Stomach (tissue), 9 donors: ENCODE results near the gene UXS1. TPM values are rescaled to one million over a fixed set of nuclear protein-coding genes. Genes with fewer than 3 reads are reported as not detected.

ENCODE experiments used
- DNase-seq, 2 donors: peaks; one replicate each; pipeline versions ENCODE4 v3.0.0 to v3.0.0-alpha.2; 2013 to 2019
- H3K27ac ChIP-seq, 5 donors: fragments of 200-600 bp in 4 of 5; sonication (generic) in 4 of 5; one replicate each; pipeline ENCODE4 v1.5.1; 2013 to 2019; ENCODE audit warnings: mild to moderate bottlenecking in 1 of 5, moderate library complexity in 1 of 5
- H3K27me3 ChIP-seq, 3 donors: fragments of 200-600 bp; sonication (generic); one replicate each; pipeline ENCODE4 v1.5.1; 2017 to 2019; ENCODE audit warnings: mixed run types in 1 of 3
- H3K36me3 ChIP-seq, 4 donors: fragments of 200-600 bp; sonication (generic); 1 replicate in 3 of 4; 2 replicates in 1 of 4; pipeline ENCODE4 v1.5.1; 2016 to 2019
- H3K4me1 ChIP-seq, 4 donors: fragments of 200-600 bp; sonication (generic); one replicate each; pipeline ENCODE4 v1.5.1; 2016 to 2019
- H3K4me3 ChIP-seq, 4 donors: fragments of 200-600 bp; sonication (generic) in 3 of 4; one replicate each; pipeline ENCODE4 v1.5.1; 2016 to 2019; ENCODE audit warnings: mild to moderate bottlenecking in 1 of 4
- H3K9me3 ChIP-seq, 4 donors: fragments of 200-600 bp; sonication (generic); one replicate each; pipeline ENCODE4 v1.5.1; 2016 to 2019
- EP300 ChIP-seq: sonication (generic); formaldehyde crosslinking; IDR thresholded peaks from one replicate; pipeline ENCODE4 v1.6.1; 2017; ENCODE audit warnings: antibody characterized with exemption
- POLR2A ChIP-seq, 4 donors: fragments of 450-650 bp; IDR thresholded peaks; one replicate each; pipeline ENCODE4 v1.6.1; 2016; ENCODE audit warnings: antibody characterized with exemption in 4 of 4, control low read depth in 2 of 4, mild to moderate bottlenecking in 1 of 4, moderate library complexity in 1 of 4
- POLR2AphosphoS5 ChIP-seq, 3 donors: sonication (generic); formaldehyde crosslinking; IDR thresholded peaks; one replicate each; pipeline ENCODE4 v1.6.1; 2016; ENCODE audit warnings: antibody characterized with exemption in 3 of 3
- WGBS, 5 donors: extraction: QIAGEN DNeasy Blood & Tissue Kit in 3 of 5; methylation state at CpG; one replicate each; pipeline versions ENCODE4 v1.1.5 to v1.1.7; 2013 to 2018; 5-methylcytosine and 5-hydroxymethylcytosine counted together
- intact Hi-C: fragments of 100-400 bp; cut with DNase I; formaldehyde crosslinking; loops from one replicate; pipeline ENCODE4 v1.15.1; 2023; ENCODE audit warnings: low total_unique reads
- polyA plus RNA-seq, 3 donors: library from polyadenylated mRNA; stranded (reverse); fragments of 200-250 nt; gene quantifications; one replicate each; pipeline ENCODE4 v1.2.3, GENCODE V29; 2013
- total RNA-seq, 5 donors: library from RNA; depleted of rRNA; stranded (reverse); fragments of >200 nt; gene quantifications; one replicate each; pipeline versions ENCODE4 v1.1.0 to v1.2.3, GENCODE V29; 2014 to 2016
- TF ChIP-seq, protein P1 (sequence below), 7 experiments: fragments of 450-650 bp in 4 of 7; fragments of 200-600 bp in 3 of 7; sonication (generic) in 3 of 7; IDR thresholded peaks; one replicate each; pipeline ENCODE4 v1.5.1; 2016 to 2019; ENCODE audit warnings: antibody characterized with exemption in 7 of 7, control low read depth in 2 of 7, mild to moderate bottlenecking in 1 of 7
- donor health status: healthy with polysubstance abuse.
- donor health status: Bipolar disorder and iron deficiency.
- donor health status: healthy.

Gene UXS1
- total and polyA plus RNA-seq, 8 donors = 7.0 to 111 (median 16.8) TPM

DNA sequence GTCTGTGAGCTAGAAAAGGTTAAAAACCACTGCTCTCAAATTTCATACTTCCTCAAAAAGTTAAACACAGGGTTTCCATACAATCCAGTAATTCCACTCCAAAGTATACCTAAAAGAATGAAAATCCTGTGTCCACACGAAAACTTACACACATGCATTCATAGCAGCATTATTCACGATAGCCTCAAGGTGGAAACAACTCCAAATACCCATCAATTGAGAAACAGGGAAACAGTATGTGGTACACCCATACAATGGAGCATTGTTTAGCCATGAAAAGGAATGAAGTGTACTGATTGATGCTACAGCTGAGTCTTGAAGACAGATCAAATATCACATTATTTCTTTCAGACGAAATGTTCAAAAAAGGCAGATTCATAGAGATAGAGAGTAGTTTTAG is 36.7 kb downstream of the UXS1 start:
- intact Hi-C loops = no loop called here
- DNase-seq = no peak
- no peaks in the 10 kb centered on the region for H3K27me3 ChIP-seq
- 86 to 95% (median 92%) methylated on average over 3 of the region's 3 CpGs for WGBS, 5 donors
- peaks cover 0 to 66% (median 50%) of the 10 kb centered on the region in 4 donors for H3K36me3 ChIP-seq
- TF ChIP-seq POLR2A (IDR thresholded peaks at IDR 0.05) (no peak), EP300 (no peak), POLR2AphosphoS5 (IDR thresholded peaks at IDR 0.05) (no peak)
- TF ChIP-seq, protein P1, sequence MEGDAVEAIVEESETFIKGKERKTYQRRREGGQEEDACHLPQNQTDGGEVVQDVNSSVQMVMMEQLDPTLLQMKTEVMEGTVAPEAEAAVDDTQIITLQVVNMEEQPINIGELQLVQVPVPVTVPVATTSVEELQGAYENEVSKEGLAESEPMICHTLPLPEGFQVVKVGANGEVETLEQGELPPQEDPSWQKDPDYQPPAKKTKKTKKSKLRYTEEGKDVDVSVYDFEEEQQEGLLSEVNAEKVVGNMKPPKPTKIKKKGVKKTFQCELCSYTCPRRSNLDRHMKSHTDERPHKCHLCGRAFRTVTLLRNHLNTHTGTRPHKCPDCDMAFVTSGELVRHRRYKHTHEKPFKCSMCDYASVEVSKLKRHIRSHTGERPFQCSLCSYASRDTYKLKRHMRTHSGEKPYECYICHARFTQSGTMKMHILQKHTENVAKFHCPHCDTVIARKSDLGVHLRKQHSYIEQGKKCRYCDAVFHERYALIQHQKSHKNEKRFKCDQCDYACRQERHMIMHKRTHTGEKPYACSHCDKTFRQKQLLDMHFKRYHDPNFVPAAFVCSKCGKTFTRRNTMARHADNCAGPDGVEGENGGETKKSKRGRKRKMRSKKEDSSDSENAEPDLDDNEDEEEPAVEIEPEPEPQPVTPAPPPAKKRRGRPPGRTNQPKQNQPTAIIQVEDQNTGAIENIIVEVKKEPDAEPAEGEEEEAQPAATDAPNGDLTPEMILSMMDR (IDR thresholded peaks at IDR 0.05) = no peak
- H3K4me1 ChIP-seq = peaks cover 0 to 17% (median 8%) of the 10 kb centered on the region in 4 donors
- H3K4me3 ChIP-seq = no peak overlapping the region
- peaks cover 0 to 17% (median 10%) of the 10 kb centered on the region in 4 donors for H3K9me3 ChIP-seq
- no peak overlapping the region for H3K27ac ChIP-seq

DNA sequence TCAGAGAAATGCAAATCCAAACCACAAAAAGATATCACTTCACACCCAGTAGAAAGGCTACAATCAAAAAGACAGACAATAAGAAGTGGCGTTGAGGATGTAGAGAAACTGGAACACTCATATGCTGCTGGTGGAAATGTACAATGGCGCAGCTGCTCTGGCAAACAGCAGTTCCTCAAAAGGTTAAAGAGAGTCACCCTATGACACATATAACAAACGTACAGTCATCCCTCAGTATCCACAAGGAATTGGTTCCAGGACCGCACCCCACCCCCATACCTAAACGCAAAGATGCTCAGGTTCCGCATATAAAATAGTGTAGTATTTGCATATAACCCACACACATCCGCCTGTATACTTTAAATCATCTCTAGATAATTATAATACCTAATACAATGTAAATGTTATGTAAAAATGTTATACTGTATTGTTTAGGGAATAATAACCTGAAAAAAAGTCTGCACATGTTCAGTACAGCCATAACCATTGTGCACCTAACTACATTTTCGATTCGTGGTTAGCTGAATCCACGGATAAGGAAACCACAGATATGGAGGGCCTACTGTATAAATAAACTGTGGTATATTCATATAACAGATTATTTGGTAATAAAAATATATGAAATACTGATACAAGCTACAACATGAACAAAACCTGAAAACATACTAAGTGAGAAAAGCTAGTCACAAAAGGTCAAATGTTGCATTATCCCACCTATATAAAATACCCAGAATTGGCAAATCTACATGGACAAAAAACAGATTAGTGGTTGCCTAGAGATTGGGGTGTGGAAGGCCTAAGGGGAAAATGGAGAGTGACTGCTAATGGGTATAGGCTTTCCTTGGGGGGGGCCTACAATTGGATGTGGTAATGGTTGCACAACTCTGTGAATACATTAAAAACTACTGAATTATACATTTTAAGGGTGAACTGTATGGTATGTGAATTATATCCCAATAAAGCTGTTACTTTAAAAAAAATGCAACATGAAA is 37.5 kb downstream of the UXS1 start:
- H3K36me3 ChIP-seq = peaks cover 0 to 66% (median 50%) of the 10 kb centered on the region in 4 donors
- no peaks in the 10 kb centered on the region for H3K27me3 ChIP-seq
- no peak for DNase-seq
- TF ChIP-seq EP300 (no peak), POLR2A (IDR thresholded peaks at IDR 0.05) (no peak), POLR2AphosphoS5 (IDR thresholded peaks at IDR 0.05) (no peak)
- TF ChIP-seq, protein P1 (IDR thresholded peaks at IDR 0.05) = no peak
- intact Hi-C loops = no loop called here
- H3K27ac ChIP-seq = no peak overlapping the region
- peaks cover 0 to 9% (median 4%) of the 10 kb centered on the region in 4 donors for H3K4me1 ChIP-seq
- H3K4me3 ChIP-seq = no peak overlapping the region
- WGBS, 5 donors = 74 to 87% (median 84%) methylated on average over 10 of the region's 10 CpGs
- H3K9me3 ChIP-seq = peaks cover 0 to 17% (median 10%) of the 10 kb centered on the region in 4 donors

DNA sequence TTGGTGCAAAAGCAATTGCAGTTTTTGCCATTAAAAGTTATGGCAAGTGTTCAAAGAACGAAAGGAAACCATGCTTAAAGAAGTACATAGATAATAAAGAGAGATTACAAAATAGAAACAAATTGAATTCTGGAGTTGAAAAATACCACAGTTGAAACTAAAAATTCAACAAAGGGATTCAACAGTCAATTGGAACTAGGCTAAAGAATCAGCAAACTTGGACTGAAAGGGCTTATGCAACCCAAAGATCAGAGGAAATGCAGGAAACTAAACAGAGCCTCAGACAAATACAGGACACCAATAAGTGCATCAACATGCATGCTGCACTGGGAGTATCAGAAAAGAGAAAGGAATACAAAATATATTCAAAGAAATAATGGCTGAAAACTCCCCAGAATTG is 40.3 kb downstream of the UXS1 start:
- DNase-seq = no peak
- no peaks in the 10 kb centered on the region for H3K4me1 ChIP-seq
- peaks cover 6 to 55% (median 34%) of the 10 kb centered on the region in 4 donors for H3K36me3 ChIP-seq
- H3K4me3 ChIP-seq = no peak overlapping the region
- WGBS, 5 donors = 84 to 95% (median 93%) methylated on average over 1 of the region's 1 CpG
- TF ChIP-seq EP300 (no peak), POLR2AphosphoS5 (IDR thresholded peaks at IDR 0.05) (no peak), POLR2A (IDR thresholded peaks at IDR 0.05) (no peak)
- TF ChIP-seq, protein P1 (IDR thresholded peaks at IDR 0.05) = no peak
- H3K9me3 ChIP-seq = peaks cover 0 to 17% (median 10%) of the 10 kb centered on the region in 4 donors
- H3K27ac ChIP-seq = no peak overlapping the region
- intact Hi-C loops = no loop called here
- no peaks in the 10 kb centered on the region for H3K27me3 ChIP-seq

DNA sequence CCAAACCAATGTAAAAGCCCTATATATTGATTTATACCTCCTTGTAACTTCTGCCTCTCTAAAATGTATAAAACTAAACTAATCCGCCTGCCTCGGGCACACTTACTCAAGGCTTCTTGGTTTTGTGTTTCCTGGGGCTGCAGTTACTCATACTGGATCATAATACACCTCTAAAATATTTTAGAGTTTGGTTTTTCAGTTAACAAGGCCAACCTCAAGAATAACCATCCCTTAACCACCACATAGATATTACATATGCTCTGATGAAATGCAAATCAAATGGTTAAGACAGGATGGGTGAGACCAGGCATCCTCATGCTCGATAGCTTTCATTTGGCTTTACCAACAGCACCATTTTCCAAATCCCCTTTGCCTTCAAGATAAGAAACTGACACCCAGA is 46.4 kb downstream of the UXS1 start:
- Histone ChIP-seq H3K36me3 (peaks cover 9 to 24% (median 13%) of the 10 kb centered on the region in 4 donors), H3K27ac (no peak overlapping the region), H3K4me1 (peaks cover 0 to 12% (median under 1%) of the 10 kb centered on the region in 4 donors), H3K27me3 (no peaks in the 10 kb centered on the region), H3K4me3 (no peak overlapping the region), H3K9me3 (no peaks in the 10 kb centered on the region)
- no peak for DNase-seq
- no peak for TF ChIP-seq POLR2AphosphoS5 (IDR thresholded peaks at IDR 0.05)
- TF ChIP-seq EP300 = no peak
- TF ChIP-seq, protein P1 (IDR thresholded peaks at IDR 0.05) = no peak
- TF ChIP-seq POLR2A (IDR thresholded peaks at IDR 0.05) = no peak
- 85 to 95% (median 91%) methylated on average over 3 of the region's 3 CpGs for WGBS, 5 donors
- intact Hi-C loops = no loop called here
